ENCODE measurements around the gene ATP5PF. TPM values are rescaled to one million over a fixed set of nuclear protein-coding genes. Genes with fewer than 3 reads are reported as not detected.
A peak's percentile ranks its signal among the peaks of the same experiment; 100 is the strongest.

Gene ATP5PF
- polyA plus RNA-seq, 3 donors = 124 to 360 (median 340) TPM

- WGBS (ENCODE audit: insufficient coverage) = no CpG with 5 or more reads among the region's 3 CpGs
- Histone ChIP-seq H3K4me3 (replicated peaks in 1 of 3; ENCODE audit: low read depth in 2 of 3, low read length in 3 of 3) (no peak overlapping the region), H3K27ac (ENCODE audit: low read depth in 1 of 2, low read length in 2 of 2) (no peak overlapping the region), H2AFZ (ENCODE audit: insufficient read depth, low read depth, low read length, poor library complexity, severe bottlenecking) (no peak overlapping the region), H3K9me3 (replicated peaks in 1 of 2; ENCODE audit: control insufficient read depth in 1 of 2, insufficient read depth in 1 of 2, low read length in 2 of 2) (peaks cover 0 to 3% of the 10 kb centered on the region in 2 donors), H4K20me1 (ENCODE audit: insufficient read depth, low read length) (no peaks in the 10 kb centered on the region), H3K4me1 (ENCODE audit: control insufficient read depth in 1 of 2, insufficient read depth in 2 of 2, low read length in 2 of 2) (no peaks in the 10 kb centered on the region), H3K27me3 (ENCODE audit: control insufficient read depth in 2 of 2, insufficient read depth in 2 of 2, low read length in 2 of 2) (no peaks in the 10 kb centered on the region), H3K79me2 (ENCODE audit: insufficient read depth, low read length) (no peaks in the 10 kb centered on the region), H3K36me3 (replicated peaks in 1 of 2; ENCODE audit: control insufficient read depth in 1 of 2, insufficient read depth in 2 of 2, low read length in 2 of 2) (no peaks in the 10 kb centered on the region), H3K4me2 (replicated peaks; ENCODE audit: extremely low read depth, low read length, poor library complexity, severe bottlenecking) (no peak overlapping the region), H3K9ac (ENCODE audit: insufficient read depth, low read length, poor library complexity, severe bottlenecking) (no peak overlapping the region)
- TF ChIP-seq, protein P1, sequence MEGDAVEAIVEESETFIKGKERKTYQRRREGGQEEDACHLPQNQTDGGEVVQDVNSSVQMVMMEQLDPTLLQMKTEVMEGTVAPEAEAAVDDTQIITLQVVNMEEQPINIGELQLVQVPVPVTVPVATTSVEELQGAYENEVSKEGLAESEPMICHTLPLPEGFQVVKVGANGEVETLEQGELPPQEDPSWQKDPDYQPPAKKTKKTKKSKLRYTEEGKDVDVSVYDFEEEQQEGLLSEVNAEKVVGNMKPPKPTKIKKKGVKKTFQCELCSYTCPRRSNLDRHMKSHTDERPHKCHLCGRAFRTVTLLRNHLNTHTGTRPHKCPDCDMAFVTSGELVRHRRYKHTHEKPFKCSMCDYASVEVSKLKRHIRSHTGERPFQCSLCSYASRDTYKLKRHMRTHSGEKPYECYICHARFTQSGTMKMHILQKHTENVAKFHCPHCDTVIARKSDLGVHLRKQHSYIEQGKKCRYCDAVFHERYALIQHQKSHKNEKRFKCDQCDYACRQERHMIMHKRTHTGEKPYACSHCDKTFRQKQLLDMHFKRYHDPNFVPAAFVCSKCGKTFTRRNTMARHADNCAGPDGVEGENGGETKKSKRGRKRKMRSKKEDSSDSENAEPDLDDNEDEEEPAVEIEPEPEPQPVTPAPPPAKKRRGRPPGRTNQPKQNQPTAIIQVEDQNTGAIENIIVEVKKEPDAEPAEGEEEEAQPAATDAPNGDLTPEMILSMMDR (IDR thresholded peaks at IDR 0.05) = no peak
- no peaks in the 10 kb centered on the region for H3K4me1 Mint-ChIP-seq
- peak overlapping the region in 1 of 7 donors; percentile 30 for H3K27ac Mint-ChIP-seq
- H3K9me3 Mint-ChIP-seq = peaks cover 0 to 15% (median 6%) of the 10 kb centered on the region in 7 donors
- DNase-seq = no peak
- no peaks in the 10 kb centered on the region for H3K36me3 Mint-ChIP-seq
- intact Hi-C loops (cut with micrococcal nuclease) = no loop called here
- H3K27me3 Mint-ChIP-seq (ENCODE audit: low read depth in 3 of 3) = peaks cover 0 to 2% (median 2%) of the 10 kb centered on the region in 3 donors
- H3K4me3 Mint-ChIP-seq = no peak overlapping the region
These were observed 42.7 kb downstream of the ATP5PF start for GRCh38 chr21:25691976-25692375.

DNA sequence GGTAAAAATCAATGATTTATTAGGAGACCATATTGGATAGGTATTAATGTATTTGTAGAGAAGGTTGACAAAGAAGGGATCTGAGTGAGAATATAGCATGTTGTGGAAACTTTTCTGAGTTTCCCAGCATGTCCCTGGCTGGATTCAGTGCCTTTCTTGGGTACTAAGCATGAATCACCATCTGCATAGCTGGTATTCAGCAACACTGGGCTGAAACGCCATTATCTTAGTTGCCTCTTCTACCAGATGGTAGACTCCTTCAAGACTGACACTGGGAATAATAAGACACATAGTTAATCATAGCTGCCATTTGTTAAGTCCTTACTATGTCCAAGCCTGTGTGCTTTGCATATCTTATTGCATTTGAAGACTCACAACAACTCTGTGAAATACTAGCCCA is 45.5 kb downstream of the ATP5PF start:
- H3K27ac ChIP-seq (ENCODE audit: low read depth in 1 of 2, low read length in 2 of 2) = no peak overlapping the region
- no peak overlapping the region for H3K27ac Mint-ChIP-seq
- H4K20me1 ChIP-seq (ENCODE audit: insufficient read depth, low read length) = no peaks in the 10 kb centered on the region
- intact Hi-C loops (cut with micrococcal nuclease) = no loop called here
- H3K9ac ChIP-seq (ENCODE audit: insufficient read depth, low read length, poor library complexity, severe bottlenecking) = no peak overlapping the region
- TF ChIP-seq, protein P1 (IDR thresholded peaks at IDR 0.05) = no peak
- no peak for DNase-seq
- WGBS (ENCODE audit: insufficient coverage) = 100% methylated on average over 1 of the region's 1 CpG
- no peak overlapping the region for H3K4me3 Mint-ChIP-seq
- no peaks in the 10 kb centered on the region for H3K79me2 ChIP-seq (ENCODE audit: insufficient read depth, low read length)
- H3K9me3 Mint-ChIP-seq = peaks cover 0 to 2% (median 0%) of the 10 kb centered on the region in 7 donors
- H3K4me1 Mint-ChIP-seq = peaks cover 9% of the 10 kb centered on the region
- no peaks in the 10 kb centered on the region for H3K36me3 ChIP-seq (replicated peaks in 1 of 2; ENCODE audit: control insufficient read depth in 1 of 2, insufficient read depth in 2 of 2, low read length in 2 of 2)
- H3K27me3 ChIP-seq (ENCODE audit: control insufficient read depth in 2 of 2, insufficient read depth in 2 of 2, low read length in 2 of 2) = no peaks in the 10 kb centered on the region
- H3K27me3 Mint-ChIP-seq (ENCODE audit: low read depth in 3 of 3) = peaks cover 0 to 2% (median 2%) of the 10 kb centered on the region in 3 donors
- no peaks in the 10 kb centered on the region for H3K36me3 Mint-ChIP-seq
- no peak overlapping the region for H2AFZ ChIP-seq (ENCODE audit: insufficient read depth, low read depth, low read length, poor library complexity, severe bottlenecking)
- H3K9me3 ChIP-seq (replicated peaks in 1 of 2; ENCODE audit: control insufficient read depth in 1 of 2, insufficient read depth in 1 of 2, low read length in 2 of 2) = no peaks in the 10 kb centered on the region
- no peak overlapping the region for H3K4me2 ChIP-seq (replicated peaks; ENCODE audit: extremely low read depth, low read length, poor library complexity, severe bottlenecking)
- no peak overlapping the region for H3K4me3 ChIP-seq (replicated peaks in 1 of 3; ENCODE audit: low read depth in 2 of 3, low read length in 3 of 3)
- H3K4me1 ChIP-seq (ENCODE audit: control insufficient read depth in 1 of 2, insufficient read depth in 2 of 2, low read length in 2 of 2) = no peaks in the 10 kb centered on the region

All from CD14-positive monocyte (primary cell).